SU-DHL-6 (cell line): ENCODE measurements around the gene ODAPH.

ENCODE experiments used
- CTCF ChIP-seq: fragments of 200-600 bp; sonication (generic); IDR thresholded peaks from one replicate; pipeline ENCODE4 v1.5.1; 2017; ENCODE audit warnings: antibody characterized with exemption, mild to moderate bottlenecking, low read length, moderate library complexity; ENCODE audit not compliant: insufficient read depth, poor library complexity, severe bottlenecking
- EZH2phosphoT487 ChIP-seq: fragments of 200-600 bp; sonication (generic), shearing (Covaris generic); conservative IDR thresholded peaks from 2 replicates; pipeline ENCODE4 v1.6.1; 2018; ENCODE audit warnings: mild to moderate bottlenecking, antibody characterized with exemption, low read length, moderate library complexity, mixed read lengths

- TF ChIP-seq CTCF (no peak), EZH2phosphoT487 (no peak)
Observed at GRCh38 chr4:75567725-75568124, 11.9 kb downstream of the ODAPH start.
